ENCODE results near the gene DCHS1.
A peak's percentile ranks its signal among the peaks of the same experiment; 100 is the strongest.

The DCHS1 gene

DNA sequence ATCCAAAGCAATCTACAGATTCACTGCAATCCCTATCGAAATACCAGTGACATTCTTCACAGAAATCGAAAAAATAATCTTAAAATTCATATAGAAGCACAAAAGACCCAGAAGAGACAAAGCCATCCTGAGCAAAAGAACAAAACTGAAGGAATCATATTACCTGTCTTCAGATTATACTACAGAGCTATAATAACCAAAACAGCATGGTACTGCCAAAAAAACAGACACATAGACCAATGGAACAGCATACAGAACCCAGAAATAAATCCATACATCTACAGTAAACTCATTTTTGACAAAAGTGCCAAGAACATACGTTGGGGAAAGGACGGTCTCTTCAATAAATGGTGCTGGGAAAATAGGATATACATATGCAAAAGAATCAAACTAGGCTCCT is 71.1 kb downstream of the DCHS1 start:
- DNase-seq = no peak

DNA sequence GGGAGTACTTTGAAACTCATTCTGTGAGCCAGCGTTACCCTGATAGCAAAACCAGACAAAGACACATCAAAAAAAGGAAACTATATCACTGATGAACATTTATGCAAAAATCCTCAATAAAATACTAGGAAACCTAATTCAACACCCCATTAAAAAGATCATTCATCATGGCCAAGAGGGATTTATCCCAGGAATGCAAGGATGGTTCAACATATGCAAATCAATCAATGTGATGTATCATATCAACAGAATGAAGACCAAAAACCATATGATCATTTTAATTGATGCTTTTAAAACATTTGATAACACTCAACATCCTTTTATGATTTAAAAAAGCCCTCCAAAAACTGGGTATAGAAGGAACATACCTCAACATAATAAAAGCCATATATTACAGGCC is 72.0 kb downstream of the DCHS1 start:
- no peak for DNase-seq

DNA sequence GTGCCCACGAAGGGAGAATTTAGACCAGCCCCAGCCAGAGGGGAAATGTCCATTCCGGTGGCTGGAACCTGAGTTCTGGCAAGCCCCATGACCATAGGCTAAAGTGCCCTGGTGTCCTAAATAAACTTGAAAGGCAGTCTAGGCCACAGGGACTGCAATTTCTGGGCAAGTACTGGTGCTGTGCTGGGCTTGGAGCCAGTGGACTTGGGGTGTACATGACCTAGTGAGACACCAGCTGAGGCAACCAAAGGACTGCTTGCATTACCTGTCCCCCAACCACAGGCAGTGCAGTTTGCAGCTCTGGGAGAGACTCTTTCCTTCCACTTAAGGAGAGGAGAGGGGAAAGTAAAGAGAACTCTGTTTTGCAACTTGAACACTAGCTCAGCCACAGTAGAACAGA is 75.9 kb downstream of the DCHS1 start:
- DNase-seq = no peak

- no peak for DNase-seq
These were observed 77.5 kb downstream of the DCHS1 start for GRCh38 chr11:6578134-6578533.

DNA sequence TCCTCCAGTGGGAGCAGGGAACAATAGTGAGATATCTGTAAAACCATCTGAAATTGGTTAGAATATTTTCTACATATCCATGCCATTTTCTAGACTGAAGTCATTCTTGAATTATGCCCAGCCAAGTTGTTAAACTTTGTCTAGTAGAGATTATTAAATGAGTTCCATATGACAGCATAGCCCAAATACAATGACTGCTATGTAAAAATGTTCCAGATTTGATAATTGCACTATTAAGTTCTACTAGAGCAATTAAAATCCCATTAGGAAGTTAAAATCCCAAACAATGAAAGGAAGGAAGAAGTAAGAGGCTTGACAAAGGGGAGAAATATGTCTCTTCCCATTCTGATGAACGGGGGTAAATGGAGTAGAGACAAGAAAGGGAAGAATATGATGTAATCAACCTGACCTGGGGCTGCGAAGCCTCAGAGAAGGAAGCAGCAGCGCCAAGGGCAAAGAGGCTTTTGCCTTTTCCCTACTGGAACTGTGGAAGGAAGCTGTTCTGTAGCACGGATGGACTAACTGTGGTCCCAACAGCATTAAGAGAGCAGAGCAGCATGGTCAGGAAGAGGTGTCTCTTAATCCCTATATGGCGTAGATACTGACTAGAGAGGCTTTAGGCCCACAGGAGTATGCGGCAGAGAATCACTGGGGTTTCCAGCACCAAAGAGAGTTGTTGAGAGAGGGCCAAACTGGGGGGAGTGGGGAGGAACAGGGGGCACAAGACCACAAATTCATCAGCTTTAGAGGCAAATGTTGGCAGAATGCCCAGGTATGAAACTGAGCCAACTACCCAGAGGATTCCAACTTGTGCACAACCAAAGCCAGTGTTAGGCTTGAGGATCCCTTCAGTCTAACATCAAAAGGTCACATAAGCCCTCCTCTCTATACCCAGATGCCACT is 78.9 kb downstream of the DCHS1 start:
- DNase-seq = peak; percentile 81

- DNase-seq = no peak
These were observed 80.5 kb downstream of the DCHS1 start for GRCh38 chr11:6574816-6575715.

DNA sequence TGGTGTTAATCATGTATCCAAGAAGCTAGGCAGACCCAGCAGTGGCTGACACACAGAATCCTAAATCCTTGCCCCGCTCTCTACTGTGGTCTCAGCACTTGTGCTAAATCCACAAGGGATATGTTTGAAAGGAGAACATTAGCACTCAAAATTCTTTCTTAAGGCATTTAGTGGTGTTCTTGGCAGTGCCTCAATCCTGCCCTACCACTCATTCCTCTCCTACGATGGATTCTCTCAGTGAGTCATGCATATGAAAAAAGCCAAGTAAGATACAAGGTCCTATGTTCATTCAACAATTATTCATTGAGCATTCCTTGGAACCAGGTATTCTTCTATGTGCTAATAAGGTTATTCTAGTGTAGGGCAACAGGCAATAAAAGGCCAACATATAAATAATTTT is 83.4 kb downstream of the DCHS1 start:
- DNase-seq = no peak

GRCh38 chr11:6571434-6572008 is 84.1 kb downstream of the DCHS1 start:
- DNase-seq = no peak

All from eye (tissue), 1 donor.